ENCODE measurements around the gene OR52N2.

DNA sequence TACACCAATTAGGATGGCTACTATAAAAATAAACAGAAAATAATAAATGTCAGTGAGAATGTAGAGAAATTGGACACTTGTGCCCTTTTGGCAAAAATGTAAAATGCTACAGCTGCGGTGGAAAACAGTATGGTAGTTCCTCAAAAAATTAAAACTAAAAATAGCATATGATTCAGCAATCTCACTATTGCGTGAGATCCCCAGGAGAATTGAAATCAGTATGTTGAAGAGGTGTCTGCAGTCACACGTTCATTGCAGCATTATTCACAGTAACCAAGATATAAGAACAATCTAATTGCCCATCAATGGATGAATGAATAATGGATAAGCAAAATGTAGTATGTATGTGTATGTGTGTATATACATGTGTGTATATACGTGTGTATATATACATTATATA, 6.8 kb downstream of the OR52N2 start:
- TF ChIP-seq ZNF184 (tag by site-specific recombination; IDR thresholded peaks at IDR 0.05): no peak
- TF ChIP-seq, protein P1, sequence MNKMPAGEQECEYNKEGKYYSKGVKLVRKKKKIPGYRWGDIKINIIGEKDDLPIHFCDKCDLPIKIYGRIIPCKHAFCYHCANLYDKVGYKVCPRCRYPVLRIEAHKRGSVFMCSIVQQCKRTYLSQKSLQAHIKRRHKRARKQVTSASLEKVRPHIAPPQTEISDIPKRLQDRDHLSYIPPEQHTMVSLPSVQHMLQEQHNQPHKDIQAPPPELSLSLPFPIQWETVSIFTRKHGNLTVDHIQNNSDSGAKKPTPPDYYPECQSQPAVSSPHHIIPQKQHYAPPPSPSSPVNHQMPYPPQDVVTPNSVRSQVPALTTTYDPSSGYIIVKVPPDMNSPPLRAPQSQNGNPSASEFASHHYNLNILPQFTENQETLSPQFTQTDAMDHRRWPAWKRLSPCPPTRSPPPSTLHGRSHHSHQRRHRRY (tag by site-specific recombination; IDR thresholded peaks at IDR 0.05): no peak
- TF ChIP-seq, protein P2, sequence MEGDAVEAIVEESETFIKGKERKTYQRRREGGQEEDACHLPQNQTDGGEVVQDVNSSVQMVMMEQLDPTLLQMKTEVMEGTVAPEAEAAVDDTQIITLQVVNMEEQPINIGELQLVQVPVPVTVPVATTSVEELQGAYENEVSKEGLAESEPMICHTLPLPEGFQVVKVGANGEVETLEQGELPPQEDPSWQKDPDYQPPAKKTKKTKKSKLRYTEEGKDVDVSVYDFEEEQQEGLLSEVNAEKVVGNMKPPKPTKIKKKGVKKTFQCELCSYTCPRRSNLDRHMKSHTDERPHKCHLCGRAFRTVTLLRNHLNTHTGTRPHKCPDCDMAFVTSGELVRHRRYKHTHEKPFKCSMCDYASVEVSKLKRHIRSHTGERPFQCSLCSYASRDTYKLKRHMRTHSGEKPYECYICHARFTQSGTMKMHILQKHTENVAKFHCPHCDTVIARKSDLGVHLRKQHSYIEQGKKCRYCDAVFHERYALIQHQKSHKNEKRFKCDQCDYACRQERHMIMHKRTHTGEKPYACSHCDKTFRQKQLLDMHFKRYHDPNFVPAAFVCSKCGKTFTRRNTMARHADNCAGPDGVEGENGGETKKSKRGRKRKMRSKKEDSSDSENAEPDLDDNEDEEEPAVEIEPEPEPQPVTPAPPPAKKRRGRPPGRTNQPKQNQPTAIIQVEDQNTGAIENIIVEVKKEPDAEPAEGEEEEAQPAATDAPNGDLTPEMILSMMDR (tag by site-specific recombination; IDR thresholded peaks at IDR 0.05): no peak
- TF ChIP-seq ZNF768 (tag by site-specific recombination; IDR thresholded peaks at IDR 0.05): no peak
- no peak for TF ChIP-seq ZNF223 (tag by site-specific recombination; IDR thresholded peaks at IDR 0.05)
